Measurements from ENCODE around the gene ADGRG7.

GRCh38 chr3:100574536-100574935 is 34.9 kb upstream of the ADGRG7 start:
- TF ChIP-seq BCL3 (IDR thresholded peaks at IDR 0.05) (no peak), FOSL2 (IDR thresholded peaks at IDR 0.05) (no peak), FOSL2 (CRISPR knock-in tag; IDR thresholded peaks at IDR 0.05) (no peak), CTCF (IDR thresholded peaks at IDR 0.05) (no peak), ESRRA (IDR thresholded peaks at IDR 0.05; ENCODE audit: borderline replicate concordance, low read length) (no peak), JUNB (IDR thresholded peaks at IDR 0.05) (no peak), RAD21 (conservative IDR thresholded peaks at IDR 0.05 in 1 of 2, IDR thresholded peaks at IDR 0.05 in 1 of 2) (no peak), EP300 (IDR thresholded peaks at IDR 0.05) (no peak), REST (IDR thresholded peaks at IDR 0.05) (no peak), EHF (CRISPR knock-in tag; IDR thresholded peaks at IDR 0.05) (no peak), ZFP36 (IDR thresholded peaks at IDR 0.05; ENCODE audit: borderline replicate concordance, partially characterized antibody) (no peak), RFX5 (IDR thresholded peaks at IDR 0.05) (no peak), NR3C1 (IDR thresholded peaks at IDR 0.05) (no peak), BHLHE40 (IDR thresholded peaks at IDR 0.05; ENCODE audit: low read depth, low read length) (no peak), CEBPB (IDR thresholded peaks at IDR 0.05) (no peak)
